Dendritic cell treated with granulocyte-macrophage colony-stimulating factor and Interleukin-4, amounts not matched to agents 40 ng/mL and 50 ng/mL, for 4 days (primary cell): Measurements from ENCODE around the gene ADCYAP1R1.

Experiments
- H3K27ac Mint-ChIP-seq: one replicate; pipeline ENCODE4 v1.8.0; 2022; ENCODE audit warnings: mild to moderate bottlenecking, mixed read lengths
- H3K27me3 Mint-ChIP-seq: one replicate; pipeline ENCODE4 v1.8.0; 2022; ENCODE audit warnings: mild to moderate bottlenecking, mixed read lengths
- H3K36me3 Mint-ChIP-seq: one replicate; pipeline ENCODE4 v1.8.0; 2022; ENCODE audit warnings: low read depth, mixed read lengths
- H3K4me1 Mint-ChIP-seq: one replicate; pipeline ENCODE4 v1.8.0; 2022; ENCODE audit warnings: low read depth, mixed read lengths
- H3K4me3 Mint-ChIP-seq: one replicate; pipeline ENCODE4 v1.8.0; 2022; ENCODE audit warnings: mild to moderate bottlenecking, moderate library complexity, mixed read lengths
- H3K9me3 Mint-ChIP-seq: one replicate; pipeline ENCODE4 v1.8.0; 2022; ENCODE audit warnings: mixed read lengths
- intact Hi-C: fragments of 100-400 bp; cut with micrococcal nuclease; formaldehyde crosslinking; loops from one replicate; pipeline ENCODE4 v1.15.0; 2022

The ADCYAP1R1 gene

GRCh38 chr7:31079126-31079823 lies 27.2 kb downstream of the ADCYAP1R1 start:
- no peaks in the 10 kb centered on the region for H3K4me1 Mint-ChIP-seq
- H3K4me3 Mint-ChIP-seq, result no peak overlapping the region
- H3K36me3 Mint-ChIP-seq, result no peaks in the 10 kb centered on the region
- H3K27me3 Mint-ChIP-seq, result peaks cover 15% of the 10 kb centered on the region
- no peaks in the 10 kb centered on the region for H3K9me3 Mint-ChIP-seq
- no peak overlapping the region for H3K27ac Mint-ChIP-seq
- intact Hi-C loops, result no loop called here

GRCh38 chr7:31079824-31080511 lies 27.9 kb downstream of the ADCYAP1R1 start:
- Mint-ChIP-seq H3K4me3 (no peak overlapping the region), H3K36me3 (no peaks in the 10 kb centered on the region), H3K27ac (no peak overlapping the region), H3K9me3 (no peaks in the 10 kb centered on the region), H3K4me1 (no peaks in the 10 kb centered on the region), H3K27me3 (peaks cover 14% of the 10 kb centered on the region)
- intact Hi-C loops, result no loop called here

- H3K27ac Mint-ChIP-seq, result no peak overlapping the region
- H3K4me3 Mint-ChIP-seq, result no peak overlapping the region
Observed at GRCh38 chr7:31080763-31081162, 28.7 kb downstream of the ADCYAP1R1 start.

GRCh38 chr7:31082017-31082416 lies 29.9 kb downstream of the ADCYAP1R1 start:
- Mint-ChIP-seq H3K36me3 (no peaks in the 10 kb centered on the region), H3K4me3 (no peak overlapping the region), H3K27me3 (peaks cover 14% of the 10 kb centered on the region), H3K4me1 (no peaks in the 10 kb centered on the region), H3K9me3 (no peaks in the 10 kb centered on the region), H3K27ac (no peak overlapping the region)
- intact Hi-C loops, result no loop called here

More at GRCh38 chr7:31080763-31081162, 28.7 kb downstream of the ADCYAP1R1 start:
- intact Hi-C loops, result no loop called here
- Mint-ChIP-seq H3K36me3 (no peaks in the 10 kb centered on the region), H3K9me3 (no peaks in the 10 kb centered on the region), H3K27me3 (peaks cover 14% of the 10 kb centered on the region), H3K4me1 (no peaks in the 10 kb centered on the region)

GRCh38 chr7:31082447-31082846 lies 30.3 kb downstream of the ADCYAP1R1 start:
- intact Hi-C loops, result no loop called here
- Mint-ChIP-seq H3K9me3 (no peaks in the 10 kb centered on the region), H3K27ac (no peak overlapping the region), H3K36me3 (no peaks in the 10 kb centered on the region), H3K27me3 (peaks cover 14% of the 10 kb centered on the region), H3K4me3 (no peak overlapping the region), H3K4me1 (no peaks in the 10 kb centered on the region)

- Mint-ChIP-seq H3K36me3 (no peaks in the 10 kb centered on the region), H3K9me3 (no peaks in the 10 kb centered on the region), H3K4me1 (no peaks in the 10 kb centered on the region), H3K4me3 (no peak overlapping the region), H3K27me3 (peaks cover 14% of the 10 kb centered on the region), H3K27ac (no peak overlapping the region)
- intact Hi-C loops, result no loop called here
Observed at GRCh38 chr7:31083210-31083786, 31.2 kb downstream of the ADCYAP1R1 start.

- H3K36me3 Mint-ChIP-seq, result no peaks in the 10 kb centered on the region
- intact Hi-C loops, result no loop called here
- no peak overlapping the region for H3K4me3 Mint-ChIP-seq
- H3K9me3 Mint-ChIP-seq, result no peaks in the 10 kb centered on the region
- H3K4me1 Mint-ChIP-seq, result no peaks in the 10 kb centered on the region
- peaks cover 15% of the 10 kb centered on the region for H3K27me3 Mint-ChIP-seq
- no peak overlapping the region for H3K27ac Mint-ChIP-seq
Observed at GRCh38 chr7:31084226-31084625, 32.1 kb downstream of the ADCYAP1R1 start.

- no peaks in the 10 kb centered on the region for H3K36me3 Mint-ChIP-seq
- no peaks in the 10 kb centered on the region for H3K4me1 Mint-ChIP-seq
- H3K27me3 Mint-ChIP-seq, result peaks cover 13% of the 10 kb centered on the region
- no peak overlapping the region for H3K27ac Mint-ChIP-seq
- no peaks in the 10 kb centered on the region for H3K9me3 Mint-ChIP-seq
- H3K4me3 Mint-ChIP-seq, result no peak overlapping the region
- intact Hi-C loops, result no loop called here
Observed at GRCh38 chr7:31087351-31087750, 35.2 kb downstream of the ADCYAP1R1 start.

GRCh38 chr7:31091924-31092434 lies 39.9 kb downstream of the ADCYAP1R1 start:
- Mint-ChIP-seq H3K36me3 (no peaks in the 10 kb centered on the region), H3K4me1 (no peaks in the 10 kb centered on the region), H3K27me3 (peaks cover 8% of the 10 kb centered on the region), H3K27ac (no peak overlapping the region), H3K9me3 (no peaks in the 10 kb centered on the region), H3K4me3 (no peak overlapping the region)
- intact Hi-C loops, result no loop called here

GRCh38 chr7:31092606-31093005 lies 40.5 kb downstream of the ADCYAP1R1 start:
- intact Hi-C loops, result no loop called here
- Mint-ChIP-seq H3K36me3 (no peaks in the 10 kb centered on the region), H3K9me3 (no peaks in the 10 kb centered on the region), H3K4me3 (no peak overlapping the region), H3K4me1 (no peaks in the 10 kb centered on the region), H3K27ac (no peak overlapping the region), H3K27me3 (peaks cover 8% of the 10 kb centered on the region)

GRCh38 chr7:31093282-31093681 lies 41.2 kb downstream of the ADCYAP1R1 start:
- Mint-ChIP-seq H3K4me1 (no peaks in the 10 kb centered on the region), H3K9me3 (no peaks in the 10 kb centered on the region), H3K27ac (no peak overlapping the region), H3K4me3 (no peak overlapping the region), H3K36me3 (no peaks in the 10 kb centered on the region), H3K27me3 (peaks cover 8% of the 10 kb centered on the region)
- intact Hi-C loops, result no loop called here

GRCh38 chr7:31094271-31094670 lies 42.2 kb downstream of the ADCYAP1R1 start:
- no peaks in the 10 kb centered on the region for H3K4me1 Mint-ChIP-seq
- H3K36me3 Mint-ChIP-seq, result no peaks in the 10 kb centered on the region
- intact Hi-C loops, result no loop called here
- peaks cover 6% of the 10 kb centered on the region for H3K27me3 Mint-ChIP-seq
- no peak overlapping the region for H3K4me3 Mint-ChIP-seq
- no peak overlapping the region for H3K27ac Mint-ChIP-seq
- no peaks in the 10 kb centered on the region for H3K9me3 Mint-ChIP-seq

- no peak overlapping the region for H3K4me3 Mint-ChIP-seq
- intact Hi-C loops, result no loop called here
- H3K4me1 Mint-ChIP-seq, result no peaks in the 10 kb centered on the region
- peaks cover 3% of the 10 kb centered on the region for H3K27me3 Mint-ChIP-seq
- no peaks in the 10 kb centered on the region for H3K9me3 Mint-ChIP-seq
- H3K36me3 Mint-ChIP-seq, result no peaks in the 10 kb centered on the region
- H3K27ac Mint-ChIP-seq, result no peak overlapping the region
Observed at GRCh38 chr7:31095286-31096197, 43.4 kb downstream of the ADCYAP1R1 start.
